ENCODE measurements around the gene RHEBL1. TPM values are rescaled to one million over a fixed set of nuclear protein-coding genes. Genes with fewer than 3 reads are reported as not detected.

The RHEBL1 gene
- polyA plus RNA-seq, 3 donors: 0.17 to 0.96 (median 0.50) TPM

GRCh38 chr12:49039421-49040363 is 30.1 kb downstream of the RHEBL1 start:
- Histone ChIP-seq H3K4me2 (replicated peaks; ENCODE audit: extremely low read depth, low read length, poor library complexity, severe bottlenecking) (no peak overlapping the region), H3K36me3 (replicated peaks in 1 of 2; ENCODE audit: control insufficient read depth in 1 of 2, insufficient read depth in 2 of 2, low read length in 2 of 2) (peaks cover 93 to 99% of the 10 kb centered on the region in 2 donors), H3K27me3 (ENCODE audit: control insufficient read depth in 2 of 2, insufficient read depth in 2 of 2, low read length in 2 of 2) (no peaks in the 10 kb centered on the region), H3K27ac (ENCODE audit: low read depth in 1 of 2, low read length in 2 of 2) (no peak overlapping the region), H3K4me1 (ENCODE audit: control insufficient read depth in 1 of 2, insufficient read depth in 2 of 2, low read length in 2 of 2) (no peaks in the 10 kb centered on the region), H2AFZ (ENCODE audit: insufficient read depth, low read depth, low read length, poor library complexity, severe bottlenecking) (no peak overlapping the region), H3K79me2 (ENCODE audit: insufficient read depth, low read length) (peaks cover 14% of the 10 kb centered on the region), H3K9ac (ENCODE audit: insufficient read depth, low read length, poor library complexity, severe bottlenecking) (no peak overlapping the region), H4K20me1 (ENCODE audit: insufficient read depth, low read length) (peaks cover 99% of the 10 kb centered on the region), H3K9me3 (replicated peaks in 1 of 2; ENCODE audit: control insufficient read depth in 1 of 2, insufficient read depth in 1 of 2, low read length in 2 of 2) (no peaks in the 10 kb centered on the region), H3K4me3 (replicated peaks in 1 of 3; ENCODE audit: low read depth in 2 of 3, low read length in 3 of 3) (no peak overlapping the region)
- 96% methylated on average over 22 of the region's 30 CpGs for WGBS (ENCODE audit: insufficient coverage)
- Mint-ChIP-seq H3K9me3 (no peaks in the 10 kb centered on the region), H3K4me3 (no peak overlapping the region), H3K27me3 (ENCODE audit: low read depth in 3 of 3) (no peaks in the 10 kb centered on the region), H3K27ac (peak overlapping the region in 4 of 7 donors; percentile 30 to 67 (median 39)), H3K36me3 (peaks cover 89 to 100% of the 10 kb centered on the region in 2 donors), H3K4me1 (no peaks in the 10 kb centered on the region)
- TF ChIP-seq, protein P1, sequence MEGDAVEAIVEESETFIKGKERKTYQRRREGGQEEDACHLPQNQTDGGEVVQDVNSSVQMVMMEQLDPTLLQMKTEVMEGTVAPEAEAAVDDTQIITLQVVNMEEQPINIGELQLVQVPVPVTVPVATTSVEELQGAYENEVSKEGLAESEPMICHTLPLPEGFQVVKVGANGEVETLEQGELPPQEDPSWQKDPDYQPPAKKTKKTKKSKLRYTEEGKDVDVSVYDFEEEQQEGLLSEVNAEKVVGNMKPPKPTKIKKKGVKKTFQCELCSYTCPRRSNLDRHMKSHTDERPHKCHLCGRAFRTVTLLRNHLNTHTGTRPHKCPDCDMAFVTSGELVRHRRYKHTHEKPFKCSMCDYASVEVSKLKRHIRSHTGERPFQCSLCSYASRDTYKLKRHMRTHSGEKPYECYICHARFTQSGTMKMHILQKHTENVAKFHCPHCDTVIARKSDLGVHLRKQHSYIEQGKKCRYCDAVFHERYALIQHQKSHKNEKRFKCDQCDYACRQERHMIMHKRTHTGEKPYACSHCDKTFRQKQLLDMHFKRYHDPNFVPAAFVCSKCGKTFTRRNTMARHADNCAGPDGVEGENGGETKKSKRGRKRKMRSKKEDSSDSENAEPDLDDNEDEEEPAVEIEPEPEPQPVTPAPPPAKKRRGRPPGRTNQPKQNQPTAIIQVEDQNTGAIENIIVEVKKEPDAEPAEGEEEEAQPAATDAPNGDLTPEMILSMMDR (IDR thresholded peaks at IDR 0.05): no peak
- intact Hi-C loops (cut with micrococcal nuclease): loop anchor here in 1 of 2 donors (10.0 kb wide), 1 partner anchor 45 kb away; the partner anchor contains the start of gene DDN
- DNase-seq: no peak

GRCh38 chr12:49038291-49038955 is 31.4 kb downstream of the RHEBL1 start:
- H3K27me3 Mint-ChIP-seq (ENCODE audit: low read depth in 3 of 3): no peaks in the 10 kb centered on the region
- intact Hi-C loops (cut with micrococcal nuclease): no loop called here
- WGBS (ENCODE audit: insufficient coverage): 97% methylated on average over 19 of the region's 20 CpGs

More at GRCh38 chr12:49038291-49038955, 31.4 kb downstream of the RHEBL1 start:
- TF ChIP-seq, protein P1 (IDR thresholded peaks at IDR 0.05): no peak
- Histone ChIP-seq H4K20me1 (ENCODE audit: insufficient read depth, low read length) (peaks cover 99% of the 10 kb centered on the region), H2AFZ (ENCODE audit: insufficient read depth, low read depth, low read length, poor library complexity, severe bottlenecking) (no peak overlapping the region), H3K27ac (ENCODE audit: low read depth in 1 of 2, low read length in 2 of 2) (no peak overlapping the region), H3K9me3 (replicated peaks in 1 of 2; ENCODE audit: control insufficient read depth in 1 of 2, insufficient read depth in 1 of 2, low read length in 2 of 2) (no peaks in the 10 kb centered on the region), H3K79me2 (ENCODE audit: insufficient read depth, low read length) (peaks cover 14% of the 10 kb centered on the region), H3K27me3 (ENCODE audit: control insufficient read depth in 2 of 2, insufficient read depth in 2 of 2, low read length in 2 of 2) (no peaks in the 10 kb centered on the region), H3K9ac (ENCODE audit: insufficient read depth, low read length, poor library complexity, severe bottlenecking) (no peak overlapping the region), H3K4me2 (replicated peaks; ENCODE audit: extremely low read depth, low read length, poor library complexity, severe bottlenecking) (no peak overlapping the region), H3K4me1 (ENCODE audit: control insufficient read depth in 1 of 2, insufficient read depth in 2 of 2, low read length in 2 of 2) (no peaks in the 10 kb centered on the region), H3K36me3 (replicated peaks in 1 of 2; ENCODE audit: control insufficient read depth in 1 of 2, insufficient read depth in 2 of 2, low read length in 2 of 2) (peaks cover 93 to 99% of the 10 kb centered on the region in 2 donors), H3K4me3 (replicated peaks in 1 of 3; ENCODE audit: low read depth in 2 of 3, low read length in 3 of 3) (no peak overlapping the region)
- Mint-ChIP-seq H3K36me3 (peaks cover 87 to 100% of the 10 kb centered on the region in 2 donors), H3K4me3 (no peak overlapping the region), H3K4me1 (no peaks in the 10 kb centered on the region), H3K9me3 (no peaks in the 10 kb centered on the region), H3K27ac (peak overlapping the region in 3 of 7 donors; percentile 11 to 59 (median 25))
- DNase-seq: no peak
